OCI-LY7 (cell line): Measurements from ENCODE around the gene BMS1. TPM values are rescaled to one million over a fixed set of nuclear protein-coding genes. Genes with fewer than 3 reads are reported as not detected.

Experiments
- BruUV-seq: library from RNA; stranded (reverse); fragments of 400-500 nt; replicated peaks from 2 replicates; lab custom pipeline; 2021; lab: Mats Ljungman, UMichigan
- CTCF ChIA-PET: fragments of 300-600 bp; sonication (Branson Sonifier 250); formaldehyde crosslinking; loops from one replicate; lab custom pipeline; 2022; ENCODE audit warnings: antibody characterized with exemption; ENCODE audit not compliant: unreplicated experiment; lab: Charles Lee
- POLR2A ChIA-PET: fragments of 300-600 bp; sonication (Branson Sonifier 250); formaldehyde crosslinking; loops from one replicate; lab custom pipeline; 2022; ENCODE audit warnings: antibody characterized with exemption; lab: Charles Lee
- DNase-seq: peaks from one replicate; pipeline ENCODE4 v3.0.0-alpha.2; 2015; ENCODE audit warnings: low spot score
- H2AFZ ChIP-seq: fragments of 200-600 bp; sonication (generic), shearing (Covaris generic); 2 replicates; pipeline ENCODE4 v1.6.1; 2014; ENCODE audit warnings: mild to moderate bottlenecking, antibody characterized with exemption, low read length, moderate library complexity
- H3K27ac ChIP-seq: fragments of 200-600 bp; sonication (generic); 2 replicates; pipeline ENCODE4 v1.5.1; 2014; ENCODE audit warnings: mixed run types, low read depth, mild to moderate bottlenecking, moderate library complexity, low read length, inconsistent platforms; ENCODE audit not compliant: poor library complexity, severe bottlenecking
- H3K36me3 ChIP-seq: fragments of 200-600 bp; sonication (generic); 2 replicates; pipeline ENCODE4 v1.6.1; 2014; ENCODE audit warnings: mild to moderate bottlenecking, antibody characterized with exemption, low read length, moderate library complexity, mixed read lengths; ENCODE audit not compliant: insufficient read depth
- H3K4me1 ChIP-seq: fragments of 200-600 bp; sonication (generic); 2 replicates; pipeline ENCODE4 v1.5.1; 2014; ENCODE audit warnings: mild to moderate bottlenecking, low read length; ENCODE audit not compliant: insufficient read depth, poor library complexity, severe bottlenecking
- H3K4me2 ChIP-seq: fragments of 200-600 bp; sonication (generic); 2 replicates; pipeline ENCODE4 v1.6.1; 2014; ENCODE audit warnings: mild to moderate bottlenecking, low read length
- H3K4me3 ChIP-seq: fragments of 200-600 bp; sonication (generic); 2 replicates; pipeline ENCODE4 v1.5.1; 2014; ENCODE audit warnings: mild to moderate bottlenecking, low read depth, low read length; ENCODE audit not compliant: poor library complexity, severe bottlenecking
- H3K79me2 ChIP-seq: fragments of 200-600 bp; sonication (generic); 2 replicates; pipeline ENCODE4 v1.6.1; 2016; ENCODE audit warnings: low read depth, mild to moderate bottlenecking, low read length, moderate library complexity, mixed read lengths; ENCODE audit not compliant: insufficient read depth
- H3K9me2 ChIP-seq: fragments of 200-600 bp; sonication (generic); 2 replicates; pipeline ENCODE4 v1.6.1; 2016; ENCODE audit warnings: mild to moderate bottlenecking, low read length, mixed read lengths; ENCODE audit not compliant: insufficient read depth
- H3K9me3 ChIP-seq: fragments of 200-600 bp; sonication (generic); 2 replicates; pipeline ENCODE4 v1.6.1; 2014; ENCODE audit warnings: mild to moderate bottlenecking, mixed run types, low read length, mixed read lengths
- H4K20me1 ChIP-seq: fragments of 200-600 bp; sonication (generic); 2 replicates; pipeline ENCODE4 v1.6.1; 2014; ENCODE audit warnings: mild to moderate bottlenecking, antibody characterized with exemption, low read length, moderate library complexity, mixed read lengths; ENCODE audit not compliant: insufficient read depth
- EZH2phosphoT487 ChIP-seq: fragments of 200-600 bp; sonication (generic); IDR thresholded peaks from 2 replicates; pipeline ENCODE4 v1.6.1; 2018; ENCODE audit warnings: low read depth, borderline replicate concordance, mild to moderate bottlenecking, mixed run types, antibody characterized with exemption, low read length, moderate library complexity, mixed read lengths
- intact Hi-C: fragments of 100-400 bp; cut with micrococcal nuclease; formaldehyde crosslinking; loops from one replicate; pipeline ENCODE4 v1.10.0; 2022; ENCODE audit not compliant: unreplicated experiment
- small RNA-seq: library from RNA; depleted of rRNA; stranded (forward); fragments of <200 nt; gene quantifications from one replicate; pipeline ENCODE3, GENCODE V24; 2014
- total RNA-seq, 2 experiments: library from RNA; depleted of rRNA in 1 of 2; stranded (reverse); fragments of >200 nt in 1 of 2; shearing (Covaris generic) in 1 of 2; gene quantifications; 2 replicates each; pipeline ENCODE4 v1.2.3, GENCODE V29; 2014 to 2022
- TF ChIP-seq, protein P1 (sequence below): fragments of 200-600 bp; sonication (generic); conservative IDR thresholded peaks from 2 replicates; pipeline ENCODE4 v1.5.1; 2014; ENCODE audit warnings: mild to moderate bottlenecking, antibody characterized with exemption, low read length, moderate library complexity, mixed read lengths

BMS1 gene
- total RNA-seq, 2 experiments from 2014 or later: 14.9 to 20.2 TPM

DNA sequence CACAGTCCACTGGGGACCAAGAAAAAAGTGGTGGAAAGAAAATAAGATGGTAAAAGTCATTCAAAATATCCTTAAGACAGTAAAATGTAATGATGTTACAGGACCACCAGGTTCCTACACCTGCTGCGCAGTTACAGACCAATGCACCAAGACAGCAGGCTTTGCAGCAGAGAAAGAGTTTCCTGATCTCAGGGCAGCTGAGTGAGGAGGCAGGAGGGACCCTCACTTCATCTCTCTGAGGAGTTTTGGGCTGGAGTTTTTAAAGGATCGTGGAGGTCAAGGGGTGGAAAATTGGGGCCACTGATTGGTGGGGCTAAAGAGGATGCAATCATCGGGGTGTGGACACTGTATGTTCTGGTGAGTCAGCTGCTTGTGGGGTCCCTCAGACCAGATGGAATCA lies 100.0 kb downstream of the BMS1 start:
- Histone ChIP-seq H3K4me3 (no peak overlapping the region), H3K9me2 (no peaks in the 10 kb centered on the region), H3K27ac (no peak overlapping the region), H3K36me3 (no peaks in the 10 kb centered on the region), H2AFZ (no peak overlapping the region), H3K4me2 (no peak overlapping the region), H4K20me1 (no peaks in the 10 kb centered on the region), H3K79me2 (no peaks in the 10 kb centered on the region), H3K9me3 (no peaks in the 10 kb centered on the region), H3K4me1 (no peaks in the 10 kb centered on the region)
- POLR2A ChIA-PET: no interaction called here
- CTCF ChIA-PET: no interaction called here
- intact Hi-C loops: no loop called here
- BruUV-seq: no TSS peak
- TF ChIP-seq EZH2phosphoT487: no peak
- TF ChIP-seq, protein P1, sequence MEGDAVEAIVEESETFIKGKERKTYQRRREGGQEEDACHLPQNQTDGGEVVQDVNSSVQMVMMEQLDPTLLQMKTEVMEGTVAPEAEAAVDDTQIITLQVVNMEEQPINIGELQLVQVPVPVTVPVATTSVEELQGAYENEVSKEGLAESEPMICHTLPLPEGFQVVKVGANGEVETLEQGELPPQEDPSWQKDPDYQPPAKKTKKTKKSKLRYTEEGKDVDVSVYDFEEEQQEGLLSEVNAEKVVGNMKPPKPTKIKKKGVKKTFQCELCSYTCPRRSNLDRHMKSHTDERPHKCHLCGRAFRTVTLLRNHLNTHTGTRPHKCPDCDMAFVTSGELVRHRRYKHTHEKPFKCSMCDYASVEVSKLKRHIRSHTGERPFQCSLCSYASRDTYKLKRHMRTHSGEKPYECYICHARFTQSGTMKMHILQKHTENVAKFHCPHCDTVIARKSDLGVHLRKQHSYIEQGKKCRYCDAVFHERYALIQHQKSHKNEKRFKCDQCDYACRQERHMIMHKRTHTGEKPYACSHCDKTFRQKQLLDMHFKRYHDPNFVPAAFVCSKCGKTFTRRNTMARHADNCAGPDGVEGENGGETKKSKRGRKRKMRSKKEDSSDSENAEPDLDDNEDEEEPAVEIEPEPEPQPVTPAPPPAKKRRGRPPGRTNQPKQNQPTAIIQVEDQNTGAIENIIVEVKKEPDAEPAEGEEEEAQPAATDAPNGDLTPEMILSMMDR: no peak
- no peak for DNase-seq

Small RNAs within 50 kb of the gene (small RNA-seq; reads per million reads assigned to genes)
- gene RNU6-885P: not detected

Other genes starting within 250 kb of the BMS1 start
- gene ZNF33B, start 144.2 kb upstream of the BMS1 start, total RNA-seq (2014; rRNA removed; shearing (Covaris generic)): 12.6 and 16.9 TPM in 2 replicates
- 19.9 and 20.9 TPM in 2 replicates for gene ZNF33B, start 144.2 kb upstream of the BMS1 start, total RNA-seq (2022)